ENCODE data around the gene WDHD1.
"Not testable (repeated sequence)": the region's sequence is repeated elsewhere in the genome, so short reads cannot be mapped to it uniquely, and the experiment has no call there.

WDHD1 gene

DNA sequence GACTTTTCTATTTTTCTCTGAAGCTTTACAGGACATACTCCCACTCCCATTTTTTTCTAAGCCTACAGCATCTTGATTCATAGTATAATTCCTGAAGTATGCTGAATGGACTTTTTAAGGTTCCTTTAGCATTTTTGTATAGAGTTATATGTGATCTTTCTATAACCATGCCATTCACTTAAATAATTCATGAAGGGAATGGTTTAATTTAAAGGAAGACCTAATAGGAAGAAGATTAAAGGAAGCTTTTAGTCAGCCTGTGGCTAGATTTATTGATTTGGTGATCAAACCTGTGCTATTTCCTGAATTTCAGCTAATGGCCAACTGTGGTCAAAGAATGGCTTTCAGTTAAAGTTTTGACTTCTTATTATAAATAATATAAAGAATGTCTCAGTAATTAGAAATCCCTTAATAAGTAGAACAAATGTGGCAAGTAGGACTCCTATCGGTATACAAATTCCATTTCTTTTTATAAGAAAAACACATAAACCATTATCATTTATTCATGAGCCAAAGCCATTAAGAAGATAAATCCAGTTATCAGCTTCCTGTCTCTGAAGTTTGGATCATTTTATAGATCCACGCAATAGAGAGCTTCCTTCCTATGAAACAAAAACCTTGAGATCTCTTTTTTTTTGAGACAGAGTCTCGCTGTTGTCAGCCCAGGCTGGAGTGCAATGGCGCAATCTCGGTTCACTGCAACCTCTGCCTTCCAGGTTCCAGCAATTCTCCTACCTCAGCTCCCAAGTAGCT, 20.6 kb upstream of the WDHD1 start:
- no peak for DNase-seq (ENCODE audit: low spot score)

DNA sequence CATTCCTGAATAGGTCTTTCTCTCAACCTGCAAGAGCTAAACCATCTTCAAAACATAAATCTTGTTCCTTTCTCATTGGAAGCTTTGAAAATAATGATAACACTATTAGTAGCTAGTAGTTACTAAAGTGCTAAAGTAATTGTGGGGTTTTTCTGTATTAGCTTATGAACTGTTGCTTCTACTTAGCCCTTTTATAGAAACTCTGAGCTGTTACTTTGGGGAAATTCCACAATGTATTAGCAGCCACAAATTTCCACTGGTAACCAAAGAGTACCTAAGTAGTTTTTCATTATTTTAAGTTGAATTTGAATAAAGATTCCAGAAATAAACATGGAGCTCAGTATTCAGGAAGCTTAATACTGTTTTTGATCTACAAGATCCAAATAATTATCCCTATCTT, 18.2 kb upstream of the WDHD1 start:
- no peak for DNase-seq (ENCODE audit: low spot score)

DNA sequence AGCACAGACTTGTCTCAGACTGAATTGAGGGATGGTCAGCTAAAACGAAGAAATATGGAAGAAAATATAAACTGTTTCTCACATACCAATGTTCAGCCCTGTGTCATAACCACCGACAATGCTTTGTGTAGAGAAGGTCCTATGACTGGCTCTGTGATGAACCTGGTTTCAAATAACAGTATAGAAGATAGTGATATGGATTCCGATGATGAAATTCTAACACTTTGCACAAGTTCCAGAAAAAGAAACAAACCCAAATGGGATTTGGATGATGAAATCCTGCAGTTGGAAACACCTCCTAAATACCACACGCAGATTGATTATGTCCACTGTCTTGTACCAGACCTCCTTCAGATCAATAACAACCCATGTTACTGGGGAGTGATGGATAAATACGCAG, 16.6 kb upstream of the WDHD1 start:
- DNase-seq (ENCODE audit: low spot score), result no peak

DNA sequence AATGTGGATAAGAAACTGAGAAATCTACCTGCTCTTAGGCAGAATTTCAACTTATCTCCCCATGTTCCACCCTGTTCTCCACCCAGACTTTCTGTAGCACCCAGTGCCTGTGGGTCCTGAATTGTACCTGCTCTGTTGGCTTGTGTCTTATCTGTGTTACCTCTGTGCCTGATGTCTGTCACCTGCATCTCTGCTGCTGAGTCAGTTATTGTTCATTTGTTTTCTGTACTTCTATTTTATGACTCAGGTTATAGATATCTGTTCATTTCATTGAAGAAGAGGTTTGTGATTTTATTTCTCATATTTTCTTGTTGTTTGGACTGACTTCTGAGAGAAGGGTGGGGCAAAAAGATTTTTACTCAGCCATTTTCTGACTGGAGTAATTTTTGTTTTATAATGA, 11.8 kb upstream of the WDHD1 start:
- DNase-seq (ENCODE audit: low spot score), result no peak

DNA sequence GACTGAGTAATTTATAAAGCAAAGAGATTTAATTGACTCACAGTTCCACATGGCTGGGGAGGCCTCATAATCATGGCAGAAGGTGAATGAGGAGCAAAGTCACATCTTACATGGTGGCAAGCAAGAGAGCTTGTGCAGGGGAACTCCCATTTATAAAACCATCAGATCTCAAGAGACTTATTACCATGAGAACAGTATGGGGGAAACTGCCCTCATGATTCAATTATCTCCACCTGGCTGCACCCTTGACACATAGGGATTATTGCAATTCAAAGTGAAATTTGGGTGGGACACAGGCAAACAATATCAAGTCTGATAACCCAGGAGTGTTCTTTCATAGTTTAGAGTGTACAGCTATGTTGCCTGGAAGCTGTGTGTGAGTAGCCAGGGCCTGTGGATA, 11.1 kb upstream of the WDHD1 start:
- not testable (repeated sequence) for DNase-seq (ENCODE audit: low spot score)

DNA sequence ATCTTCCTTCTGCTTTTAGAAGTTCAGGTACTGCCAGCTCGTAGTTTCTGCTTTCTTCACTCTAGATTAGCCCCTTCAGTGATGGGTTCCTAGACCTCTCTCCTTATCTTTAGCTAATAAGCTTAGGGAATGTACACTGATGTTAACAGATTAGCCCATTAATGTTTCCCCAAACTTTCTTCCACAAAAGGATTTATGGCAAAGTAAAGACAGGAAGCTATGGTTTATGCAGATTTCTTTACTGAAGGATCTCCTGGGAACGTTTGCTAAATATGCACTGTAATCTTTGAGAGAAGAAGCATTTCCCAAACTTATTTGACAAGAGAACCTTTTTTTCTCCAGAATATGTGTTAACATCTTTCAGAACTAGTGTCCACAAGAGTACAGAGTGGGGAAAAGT, 4.3 kb upstream of the WDHD1 start:
- DNase-seq (ENCODE audit: low spot score), result no peak

DNA sequence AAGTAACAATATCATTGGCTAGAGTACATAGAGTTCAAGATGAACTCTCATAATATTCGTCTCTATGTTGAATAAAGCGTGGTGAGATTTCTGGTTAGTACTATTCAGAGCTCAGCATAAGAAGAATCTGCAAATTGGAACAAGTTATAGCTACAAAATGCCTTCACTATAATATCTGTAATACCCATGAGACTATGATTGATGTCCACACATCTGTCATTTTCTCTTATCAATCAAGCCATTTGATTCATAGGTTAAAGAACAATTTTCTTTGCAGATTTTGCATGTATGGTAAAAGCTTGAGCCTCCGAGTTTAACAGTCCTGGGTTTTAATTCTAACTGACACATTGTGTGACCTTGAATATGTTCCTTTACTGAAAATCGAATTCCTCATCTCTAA, 1.6 kb upstream of the WDHD1 start:
- no peak for DNase-seq (ENCODE audit: low spot score)

DNA sequence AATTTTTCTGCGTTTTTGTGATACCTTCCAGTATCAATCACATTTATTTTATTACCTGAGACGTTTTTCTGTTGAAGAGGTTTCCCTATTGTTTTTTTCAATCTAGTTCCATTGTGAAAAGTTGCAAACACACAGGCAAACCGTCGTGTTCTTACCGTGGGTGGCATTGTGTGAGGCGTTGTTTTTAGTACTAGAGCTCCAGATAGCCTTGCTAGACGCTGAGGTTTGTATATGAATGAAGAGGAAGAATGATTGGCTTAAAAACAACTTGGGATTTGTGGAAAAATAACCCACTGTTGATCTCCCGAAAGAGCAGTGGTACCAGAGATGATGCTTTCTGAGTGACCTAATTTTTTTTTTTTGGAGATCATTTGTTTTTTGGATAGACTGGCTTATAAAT, 1.2 kb upstream of the WDHD1 start:
- no peak for DNase-seq (ENCODE audit: low spot score)

DNA sequence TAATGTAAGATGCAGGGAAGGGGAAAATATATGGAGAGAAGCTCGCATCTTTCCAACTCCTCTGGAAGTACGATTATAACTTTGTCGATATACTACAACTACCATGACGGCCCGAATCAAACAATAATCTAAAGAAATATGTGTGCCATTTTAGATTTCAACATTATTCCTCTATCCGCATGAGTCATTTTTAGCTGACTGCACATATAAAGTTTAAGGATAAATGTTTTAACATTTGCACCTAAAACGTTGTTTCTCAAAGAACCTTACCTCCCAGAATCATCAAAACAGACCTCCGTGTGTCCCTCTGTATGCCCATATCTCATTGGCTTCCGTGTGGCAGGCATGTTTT, 482 bp downstream of the WDHD1 start:
- DNase-seq (ENCODE audit: low spot score), result no peak

DNA sequence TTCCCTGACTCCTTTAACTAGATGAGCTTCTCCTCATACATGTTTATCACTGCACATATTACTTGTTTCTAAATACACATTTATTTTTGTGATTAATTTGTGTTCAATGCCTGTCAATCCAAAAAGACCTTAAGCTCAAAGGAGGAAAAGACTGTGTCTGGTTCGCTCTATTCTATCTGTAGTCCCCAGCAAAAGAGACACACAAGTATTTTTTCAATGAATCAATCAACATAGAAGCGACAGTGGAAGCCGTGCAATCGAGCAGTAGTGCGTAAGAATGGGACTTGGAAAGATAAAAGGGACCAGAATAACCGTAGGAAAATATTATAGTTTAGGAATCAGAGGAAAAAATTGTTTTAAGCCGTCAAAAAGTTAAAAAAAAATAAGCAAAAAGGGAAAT, 951 bp downstream of the WDHD1 start:
- no peak for DNase-seq (ENCODE audit: low spot score)

DNA sequence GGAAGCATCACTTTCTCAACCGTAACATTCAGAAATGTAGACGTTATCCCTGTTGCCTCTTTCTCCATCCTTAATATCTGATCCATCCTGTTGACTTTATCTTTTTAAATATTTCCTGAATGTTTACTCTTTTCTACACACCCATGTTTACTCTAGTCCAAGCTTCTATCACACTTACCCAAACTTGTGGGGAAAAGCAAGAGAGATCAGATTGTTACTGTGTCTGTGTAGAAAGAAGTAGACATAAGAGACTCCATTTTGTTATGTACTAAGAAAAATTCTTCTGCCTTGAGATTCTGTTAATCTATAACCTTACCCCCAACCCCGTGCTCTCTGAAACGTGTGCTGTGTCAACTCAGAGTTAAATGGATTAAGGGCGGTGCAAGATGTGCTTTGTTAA, 2.5 kb downstream of the WDHD1 start:
- not testable (repeated sequence) for DNase-seq (ENCODE audit: low spot score)

DNA sequence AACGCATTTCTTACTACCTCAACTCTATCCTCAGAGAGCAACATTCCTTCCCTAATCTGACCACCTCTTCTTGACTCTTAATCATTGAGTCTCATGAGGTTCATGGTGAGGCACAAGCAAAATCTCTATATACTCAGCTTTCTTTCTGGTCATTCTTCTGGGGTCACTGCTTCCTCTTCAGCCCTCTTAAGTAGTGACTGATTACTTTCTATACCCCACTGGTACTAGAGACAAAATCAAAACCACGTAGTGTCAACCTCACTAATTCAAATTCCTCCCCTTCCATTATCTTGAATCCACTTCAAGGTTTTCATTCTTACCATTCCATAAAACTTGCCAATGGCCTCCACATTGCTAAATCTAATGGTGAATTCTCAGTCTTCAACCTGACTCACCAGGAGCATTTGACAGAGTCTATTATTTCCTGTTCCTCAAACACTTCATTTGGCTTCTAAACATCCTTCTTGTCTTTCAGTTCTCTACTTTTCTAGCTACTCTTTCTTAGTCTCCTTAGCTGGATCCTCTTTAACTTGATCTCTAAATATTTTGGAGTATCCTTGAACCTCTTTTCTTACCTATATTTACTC, 6.8 kb downstream of the WDHD1 start:
- no peak for DNase-seq (ENCODE audit: low spot score)

DNA sequence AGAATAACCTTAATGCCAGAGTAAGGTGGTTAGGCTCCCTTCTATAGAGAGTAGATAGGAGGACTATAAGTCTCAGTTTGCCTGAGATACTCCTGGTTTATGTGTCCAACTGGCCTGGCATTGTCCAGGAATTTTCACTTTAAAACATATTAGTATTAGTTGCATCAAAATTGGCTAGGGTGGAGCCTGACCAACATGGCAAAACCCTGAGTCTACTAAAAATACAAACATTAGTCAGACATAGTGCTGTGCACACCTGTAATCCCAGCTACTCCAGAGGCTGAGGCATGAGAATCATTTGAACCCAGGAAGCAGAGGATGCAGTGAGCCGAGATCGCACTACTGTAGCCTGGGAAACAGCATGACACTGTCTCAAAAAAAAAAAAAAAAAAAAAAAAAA, 11.9 kb downstream of the WDHD1 start:
- no peak for DNase-seq (ENCODE audit: low spot score)

DNA sequence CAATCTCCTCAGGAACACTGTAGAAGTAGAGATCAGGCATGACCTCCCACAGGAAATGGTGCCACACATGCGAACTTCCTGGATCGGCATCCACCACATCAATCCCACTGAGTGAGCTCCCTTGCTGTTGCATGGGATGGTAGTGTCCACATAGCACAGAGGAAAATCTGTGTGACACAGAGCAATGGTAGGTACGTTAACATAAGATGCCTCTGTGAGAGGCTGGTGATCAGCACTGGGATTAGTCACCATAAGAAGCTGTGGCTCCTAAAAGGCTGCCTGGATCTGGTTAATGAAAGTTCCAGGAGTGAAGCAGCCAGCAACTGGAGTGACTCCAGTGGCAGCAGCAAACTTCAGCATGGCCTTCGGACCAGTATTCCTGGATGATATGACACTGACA, 21.8 kb downstream of the WDHD1 start:
- DNase-seq (ENCODE audit: low spot score), result no peak

DNA sequence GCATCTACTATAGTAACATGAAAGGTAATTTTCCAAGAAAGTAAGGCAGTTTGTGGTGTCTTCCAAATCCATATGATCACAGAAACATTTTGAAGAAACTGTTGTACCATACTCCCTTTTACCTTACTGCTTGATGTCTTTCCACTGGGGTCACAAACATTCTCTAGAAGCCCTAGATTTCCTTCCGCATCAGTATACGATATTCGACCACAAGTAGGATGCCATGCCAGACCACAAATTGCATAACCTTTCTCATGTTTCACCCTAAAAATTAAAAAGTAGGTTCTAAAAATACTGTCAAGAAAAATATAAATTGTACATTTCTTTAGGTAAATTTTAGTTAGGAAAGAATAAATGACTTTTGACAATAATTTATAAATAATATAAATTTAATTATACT, 26.5 kb downstream of the WDHD1 start:
- no peak for DNase-seq (ENCODE audit: low spot score)

DNA sequence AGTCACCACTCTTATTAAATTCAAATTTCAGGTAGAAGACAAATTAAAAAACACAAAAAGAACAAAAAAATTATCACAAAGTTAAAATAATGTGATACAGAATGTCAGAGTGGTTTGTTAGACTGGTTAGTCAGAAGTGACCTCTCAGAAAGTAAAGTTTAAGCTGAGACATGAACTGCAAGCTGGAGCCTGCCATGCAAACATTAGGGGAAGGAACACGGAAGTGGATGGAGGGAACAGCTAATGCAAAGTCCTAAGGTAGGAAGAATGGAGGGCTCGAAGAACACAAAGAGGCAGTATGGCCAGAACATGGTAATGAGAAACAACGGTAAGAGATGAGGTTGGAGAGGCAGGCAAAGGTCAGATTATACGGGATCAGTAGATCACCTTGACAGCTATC, 41.7 kb downstream of the WDHD1 start:
- no peak for DNase-seq (ENCODE audit: low spot score)

DNA sequence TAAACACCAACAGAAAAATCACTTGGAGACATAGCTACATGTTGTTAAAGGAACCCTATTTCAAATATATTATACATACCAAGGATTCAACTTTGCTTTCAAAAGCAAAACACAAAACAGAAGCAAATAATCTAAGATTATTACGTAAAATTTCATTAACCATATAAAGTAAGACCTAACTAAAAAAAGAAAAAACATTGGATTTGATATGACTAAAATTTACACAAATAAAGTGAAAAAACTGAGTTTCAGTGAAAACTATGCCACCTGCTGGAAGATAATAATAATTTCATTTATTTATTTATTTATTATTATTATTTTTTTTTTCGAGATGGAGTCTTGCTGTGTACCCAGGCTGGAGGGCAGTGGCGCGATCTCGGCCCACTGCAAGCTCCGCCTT, 45.2 kb downstream of the WDHD1 start:
- no peak for DNase-seq (ENCODE audit: low spot score)

DNA sequence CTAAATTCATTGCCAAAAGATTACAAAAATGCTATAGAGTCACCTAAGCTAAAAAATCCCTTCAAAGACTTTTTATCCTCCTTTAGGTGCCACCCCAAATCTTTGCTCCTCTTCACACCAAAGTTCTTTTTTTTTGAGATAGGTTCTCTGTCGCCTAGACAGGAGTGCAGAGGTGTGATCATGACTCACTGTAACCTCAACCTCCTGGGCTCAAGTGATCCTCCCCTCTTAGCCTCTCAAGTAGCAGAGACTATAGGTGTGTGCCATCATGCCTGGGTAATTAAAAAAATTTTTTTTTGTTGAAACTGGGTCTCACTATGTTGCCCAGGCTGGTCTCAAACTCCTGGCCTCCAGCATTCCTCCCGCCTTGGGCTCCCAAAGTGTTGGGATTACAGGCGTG, 47.9 kb downstream of the WDHD1 start:
- DNase-seq (ENCODE audit: low spot score), result no peak

DNA sequence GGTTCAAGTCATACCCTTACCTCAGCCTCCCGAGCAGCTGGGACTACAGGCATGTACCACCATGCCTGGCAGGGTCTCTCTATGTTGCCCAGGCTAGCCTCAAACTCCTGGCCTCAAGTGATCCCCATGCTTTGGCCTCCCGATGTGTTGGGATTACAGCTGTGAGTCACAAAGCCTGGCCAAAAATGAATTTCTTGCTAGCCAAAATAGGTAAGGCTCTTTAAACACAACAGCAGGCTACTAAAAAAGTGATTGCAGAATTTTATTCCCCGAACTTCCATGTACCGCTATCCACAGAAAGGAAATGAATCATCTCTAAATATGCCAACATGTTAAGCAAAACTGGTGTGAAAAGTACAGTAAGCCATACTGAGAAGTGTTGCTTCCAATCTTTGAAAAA, 50.6 kb downstream of the WDHD1 start:
- no peak for DNase-seq (ENCODE audit: low spot score)

DNA sequence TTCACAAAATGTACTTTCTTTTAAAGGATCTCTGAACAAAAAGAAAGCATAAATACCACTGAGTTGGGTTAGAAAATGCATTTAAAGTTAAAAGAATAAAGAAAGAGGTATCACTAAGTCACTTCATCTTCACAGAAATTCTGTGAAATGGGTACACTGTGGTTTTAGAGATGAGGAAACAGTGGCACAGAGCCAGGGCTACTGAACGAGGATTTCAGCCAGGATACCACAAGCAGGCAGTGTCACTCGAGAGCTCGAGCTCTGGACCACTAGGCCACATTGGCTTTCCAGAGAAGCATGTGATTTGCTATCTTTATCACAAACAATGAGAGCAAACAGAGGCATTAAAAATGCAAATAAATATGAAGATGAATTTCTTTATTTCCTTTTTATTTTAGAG, 51.0 kb downstream of the WDHD1 start:
- DNase-seq (ENCODE audit: low spot score), result no peak

DNA sequence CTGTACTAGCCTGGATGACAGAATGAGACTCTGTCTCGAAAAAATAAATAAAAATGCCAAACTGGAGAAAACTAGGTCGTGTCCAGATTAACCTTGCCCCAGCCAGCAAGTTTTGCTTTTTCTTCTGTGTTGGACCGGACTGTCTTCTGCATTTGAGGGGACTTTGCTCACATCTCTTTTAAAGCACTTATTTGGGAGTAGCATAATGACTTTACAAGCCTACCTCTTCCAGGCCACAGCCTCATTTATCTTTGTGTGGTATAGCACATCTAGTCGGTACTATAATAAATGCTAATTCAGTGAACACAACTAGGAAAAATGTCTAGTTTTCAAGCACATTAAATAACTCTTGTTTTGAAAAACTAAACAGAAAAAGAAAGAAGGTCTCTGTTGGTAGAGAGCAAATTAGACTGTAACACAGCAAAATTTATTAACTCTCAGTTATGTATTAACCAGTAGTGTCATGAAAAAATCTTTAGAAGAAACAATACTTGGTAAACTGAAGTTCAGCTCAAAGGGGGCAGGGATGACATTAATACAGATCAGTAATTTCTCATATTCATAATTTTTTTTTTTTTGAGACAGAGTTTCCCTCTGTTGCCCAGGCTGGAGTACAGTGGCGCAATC, 52.0 kb downstream of the WDHD1 start:
- no peak for DNase-seq (ENCODE audit: low spot score)

DNA sequence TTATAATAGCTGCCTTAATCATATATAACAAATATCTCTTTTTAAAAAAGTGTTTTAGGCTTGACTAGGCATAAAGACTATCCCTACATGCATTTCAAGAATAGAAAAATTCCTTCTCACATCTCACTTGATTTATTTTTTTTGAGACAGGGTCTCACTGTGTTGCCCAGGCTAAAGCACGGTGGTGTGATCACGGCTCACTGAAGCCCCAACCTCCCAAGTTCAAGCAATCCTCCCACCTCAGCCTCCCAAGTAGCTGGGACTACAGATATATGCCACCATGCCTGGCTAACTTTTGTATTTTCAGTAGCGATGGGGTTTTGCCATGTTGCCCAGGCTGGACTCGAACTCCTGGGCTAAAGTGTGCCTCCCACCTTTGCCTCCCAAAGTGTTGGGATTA, 59.4 kb downstream of the WDHD1 start:
- DNase-seq (ENCODE audit: low spot score), result no peak

DNA sequence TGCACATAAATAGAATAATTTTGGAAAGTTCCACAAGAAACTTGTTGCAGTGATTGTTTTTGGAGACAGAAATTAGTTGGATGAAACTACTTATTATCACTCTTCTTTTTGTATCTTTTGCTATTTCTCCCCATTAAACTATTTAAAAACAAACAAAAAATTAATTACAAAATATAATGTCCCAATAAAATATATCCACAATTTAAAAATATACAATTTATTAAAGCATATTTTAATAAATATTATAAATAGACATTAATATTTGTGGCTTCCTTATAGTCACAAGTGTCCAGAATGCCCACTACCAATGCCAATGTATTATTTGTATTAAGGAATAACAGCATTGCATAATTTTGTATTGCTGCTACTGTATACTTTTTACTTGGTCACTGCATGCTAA, 71.8 kb downstream of the WDHD1 start:
- no peak for DNase-seq (ENCODE audit: low spot score)

DNA sequence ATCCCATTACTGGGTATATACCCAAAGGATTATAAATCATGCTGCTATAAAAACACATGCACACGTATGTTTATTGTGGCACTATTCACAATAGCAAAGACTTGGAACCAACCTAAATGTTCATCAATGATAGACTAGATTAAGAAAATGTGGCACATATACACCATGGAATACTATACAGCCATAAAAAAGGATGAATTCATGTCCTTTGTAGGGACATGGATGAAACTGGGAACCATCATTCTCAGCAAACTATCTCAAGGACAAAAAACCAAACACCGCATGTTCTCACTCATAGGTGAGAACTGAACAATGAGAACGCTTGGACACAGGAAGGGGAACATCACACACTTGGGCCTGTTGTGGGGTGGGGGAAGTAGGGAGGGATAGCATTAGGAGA, 73.3 kb downstream of the WDHD1 start:
- not testable (repeated sequence) for DNase-seq (ENCODE audit: low spot score)

Measured in SK-N-DZ (cell line).